ENCODE data around the gene AGAP1.

The AGAP1 gene

GRCh38 chr2:235734688-235735231 lies 240.9 kb downstream of the AGAP1 start:
- DNase-seq (ENCODE audit: low read depth in 2 of 2): no peak
- no peak for TF ChIP-seq CTCF (IDR thresholded peaks at IDR 0.05; ENCODE audit: low read depth, low read length)
- H3K4me3 ChIP-seq (replicated peaks in 1 of 2; ENCODE audit: low read depth in 2 of 2, low read length in 2 of 2): no peak overlapping the region

- H3K4me3 ChIP-seq (replicated peaks in 1 of 2; ENCODE audit: low read depth in 2 of 2, low read length in 2 of 2): no peak overlapping the region
- no peak for TF ChIP-seq CTCF (IDR thresholded peaks at IDR 0.05; ENCODE audit: low read depth, low read length)
- DNase-seq (ENCODE audit: low read depth in 2 of 2): no peak
These were observed 243.6 kb downstream of the AGAP1 start for GRCh38 chr2:235737396-235737795.

- no peak overlapping the region for H3K4me3 ChIP-seq (replicated peaks in 1 of 2; ENCODE audit: low read depth in 2 of 2, low read length in 2 of 2)
- DNase-seq (ENCODE audit: low read depth in 2 of 2): no peak
These were observed 244.0 kb downstream of the AGAP1 start for GRCh38 chr2:235737840-235738239.

GRCh38 chr2:235739704-235740415 lies 246.0 kb downstream of the AGAP1 start:
- no peak for TF ChIP-seq CTCF (IDR thresholded peaks at IDR 0.05; ENCODE audit: low read depth, low read length)
- H3K4me3 ChIP-seq (replicated peaks in 1 of 2; ENCODE audit: low read depth in 2 of 2, low read length in 2 of 2): no peak overlapping the region
- no peak for DNase-seq (ENCODE audit: low read depth in 2 of 2)

More at GRCh38 chr2:235737840-235738239, 244.0 kb downstream of the AGAP1 start:
- no peak for TF ChIP-seq CTCF (IDR thresholded peaks at IDR 0.05; ENCODE audit: low read depth, low read length)

GRCh38 chr2:235740821-235741220 lies 247.0 kb downstream of the AGAP1 start:
- H3K4me3 ChIP-seq (replicated peaks in 1 of 2; ENCODE audit: low read depth in 2 of 2, low read length in 2 of 2): no peak overlapping the region
- no peak for DNase-seq (ENCODE audit: low read depth in 2 of 2)
- peak; percentile 26 for TF ChIP-seq CTCF (IDR thresholded peaks at IDR 0.05; ENCODE audit: low read depth, low read length)

- H3K4me3 ChIP-seq (replicated peaks in 1 of 2; ENCODE audit: low read depth in 2 of 2, low read length in 2 of 2): no peak overlapping the region
- no peak for TF ChIP-seq CTCF (IDR thresholded peaks at IDR 0.05; ENCODE audit: low read depth, low read length)
- DNase-seq (ENCODE audit: low read depth in 2 of 2): no peak
These were observed 250.3 kb downstream of the AGAP1 start for GRCh38 chr2:235744161-235744560.

Data from cardiac fibroblast (primary cell).